ENCODE measurements around the gene HAP1. TPM values are rescaled to one million over a fixed set of nuclear protein-coding genes. Genes with fewer than 3 reads are reported as not detected.

The HAP1 gene
- total RNA-seq, 1 donor from 2014 or later: 0.45 TPM

DNA sequence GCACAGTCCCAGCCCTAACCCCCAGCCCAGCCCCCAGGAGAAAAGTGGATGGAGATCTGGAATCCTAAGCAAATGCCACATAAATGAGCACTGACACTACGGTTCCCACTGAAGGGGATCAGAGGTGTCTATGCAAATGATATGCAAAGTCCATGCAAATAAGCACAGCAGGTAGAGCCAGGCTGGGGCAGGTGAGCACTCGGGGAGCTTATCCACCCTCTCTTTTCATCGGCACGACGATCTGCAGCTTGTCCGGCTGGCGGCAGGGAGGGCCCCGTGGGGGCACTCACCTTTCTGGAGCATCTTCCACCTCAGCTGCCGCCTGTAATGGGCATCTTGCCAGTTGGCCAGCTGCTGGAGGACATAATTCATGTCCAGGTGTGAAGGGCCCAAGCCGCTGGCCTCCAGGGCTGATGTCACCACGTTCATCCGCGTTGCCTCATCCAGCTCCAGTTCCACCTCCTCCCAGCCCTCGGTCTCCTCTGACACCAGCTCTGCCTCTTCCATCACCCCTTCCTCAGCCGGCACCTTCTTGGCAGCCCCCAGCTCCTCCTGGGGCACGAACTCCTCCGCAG is 9.9 kb downstream of the HAP1 start:
- H3K36me3 Mint-ChIP-seq: no peaks in the 10 kb centered on the region
- DNase-seq (ENCODE audit: low spot score in 2 of 2, unreplicated experiment in 2 of 2): no peak
- no peak for TF ChIP-seq CTCF (IDR thresholded peaks at IDR 0.05; ENCODE audit: unreplicated experiment)
- H3K27ac Mint-ChIP-seq: no peak overlapping the region
- H3K9me3 Mint-ChIP-seq: no peaks in the 10 kb centered on the region
- no peaks in the 10 kb centered on the region for H3K27me3 Mint-ChIP-seq (ENCODE audit: low read depth)
- peaks cover 4% of the 10 kb centered on the region for H3K4me1 Mint-ChIP-seq
- no peak overlapping the region for H3K4me3 Mint-ChIP-seq

GRCh38 chr17:41723801-41724475 is 10.5 kb downstream of the HAP1 start:
- Mint-ChIP-seq H3K27me3 (ENCODE audit: low read depth) (no peaks in the 10 kb centered on the region), H3K9me3 (no peaks in the 10 kb centered on the region)

GRCh38 chr17:41722231-41722630 is 12.2 kb downstream of the HAP1 start:
- no peaks in the 10 kb centered on the region for H3K36me3 Mint-ChIP-seq
- H3K27ac Mint-ChIP-seq: no peak overlapping the region
- DNase-seq (ENCODE audit: low spot score in 2 of 2, unreplicated experiment in 2 of 2): no peak
- H3K27me3 Mint-ChIP-seq (ENCODE audit: low read depth): no peaks in the 10 kb centered on the region
- no peaks in the 10 kb centered on the region for H3K9me3 Mint-ChIP-seq
- peaks cover 11% of the 10 kb centered on the region for H3K4me1 Mint-ChIP-seq
- no peak overlapping the region for H3K4me3 Mint-ChIP-seq
- TF ChIP-seq CTCF (IDR thresholded peaks at IDR 0.05; ENCODE audit: unreplicated experiment): no peak

More at GRCh38 chr17:41723801-41724475, 10.5 kb downstream of the HAP1 start:
- H3K4me1 Mint-ChIP-seq: peaks cover 4% of the 10 kb centered on the region
- H3K36me3 Mint-ChIP-seq: no peaks in the 10 kb centered on the region
- DNase-seq (ENCODE audit: low spot score in 2 of 2, unreplicated experiment in 2 of 2): no peak
- no peak for TF ChIP-seq CTCF (IDR thresholded peaks at IDR 0.05; ENCODE audit: unreplicated experiment)
- H3K4me3 Mint-ChIP-seq: no peak overlapping the region
- H3K27ac Mint-ChIP-seq: no peak overlapping the region

- Mint-ChIP-seq H3K4me1 (peaks cover 7% of the 10 kb centered on the region), H3K4me3 (no peak overlapping the region), H3K27ac (peak overlapping the region; percentile 44), H3K9me3 (no peaks in the 10 kb centered on the region), H3K36me3 (no peaks in the 10 kb centered on the region), H3K27me3 (ENCODE audit: low read depth) (no peaks in the 10 kb centered on the region)
- no peak for TF ChIP-seq CTCF (IDR thresholded peaks at IDR 0.05; ENCODE audit: unreplicated experiment)
- no peak for DNase-seq (ENCODE audit: low spot score in 2 of 2, unreplicated experiment in 2 of 2)
Measured at GRCh38 chr17:41718287-41718645, 16.2 kb downstream of the HAP1 start.

DNA sequence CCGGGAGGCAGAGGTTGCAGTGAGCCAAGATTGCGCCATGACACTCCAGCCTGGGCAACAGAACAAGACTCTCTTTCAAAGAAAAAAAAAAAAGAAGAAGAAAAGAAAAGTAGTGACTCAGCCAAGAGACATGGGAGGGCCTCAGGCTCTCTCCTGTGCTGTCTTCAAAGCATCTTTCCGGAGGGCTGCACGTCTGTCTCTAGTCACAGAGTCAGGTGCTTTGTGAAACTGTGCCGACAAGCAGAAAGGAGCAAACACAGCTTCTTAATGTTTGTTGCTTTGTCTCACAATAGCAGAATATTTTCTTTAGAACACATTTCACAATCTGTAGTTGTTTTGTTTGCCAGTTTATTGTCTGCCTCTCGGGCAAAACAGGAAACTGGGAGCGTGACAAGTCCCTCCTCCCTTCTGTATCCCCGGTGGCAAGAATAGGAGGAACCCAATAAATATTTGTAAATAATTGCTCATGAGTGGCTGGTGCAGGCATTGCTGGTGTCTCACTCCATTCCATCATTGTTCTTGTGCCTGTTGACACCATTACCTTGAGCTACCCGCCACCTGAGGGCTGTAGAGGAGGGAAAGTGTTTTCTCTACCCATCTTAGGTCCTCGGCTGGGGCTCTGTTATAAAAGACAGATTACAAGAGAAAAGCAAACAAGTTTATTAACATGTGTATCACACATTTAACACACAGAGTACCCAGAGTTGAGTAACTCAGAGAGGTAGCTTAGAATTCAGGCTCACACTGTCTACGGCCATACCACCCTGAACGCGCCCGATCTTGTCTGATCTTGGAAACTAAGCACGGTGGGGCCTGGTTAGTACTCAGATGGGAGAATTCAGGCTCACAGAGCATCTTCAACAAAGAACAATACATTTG is 16.8 kb downstream of the HAP1 start:
- no peaks in the 10 kb centered on the region for H3K9me3 Mint-ChIP-seq
- peak overlapping the region; percentile 48 for H3K27ac Mint-ChIP-seq
- no peaks in the 10 kb centered on the region for H3K27me3 Mint-ChIP-seq (ENCODE audit: low read depth)
- TF ChIP-seq CTCF (IDR thresholded peaks at IDR 0.05; ENCODE audit: unreplicated experiment): no peak
- H3K36me3 Mint-ChIP-seq: no peaks in the 10 kb centered on the region
- DNase-seq (ENCODE audit: low spot score in 2 of 2, unreplicated experiment in 2 of 2): no peak
- no peak overlapping the region for H3K4me3 Mint-ChIP-seq
- peaks cover 7% of the 10 kb centered on the region for H3K4me1 Mint-ChIP-seq
